ENCODE data around the gene UBE2Z.

Gene UBE2Z

DNA sequence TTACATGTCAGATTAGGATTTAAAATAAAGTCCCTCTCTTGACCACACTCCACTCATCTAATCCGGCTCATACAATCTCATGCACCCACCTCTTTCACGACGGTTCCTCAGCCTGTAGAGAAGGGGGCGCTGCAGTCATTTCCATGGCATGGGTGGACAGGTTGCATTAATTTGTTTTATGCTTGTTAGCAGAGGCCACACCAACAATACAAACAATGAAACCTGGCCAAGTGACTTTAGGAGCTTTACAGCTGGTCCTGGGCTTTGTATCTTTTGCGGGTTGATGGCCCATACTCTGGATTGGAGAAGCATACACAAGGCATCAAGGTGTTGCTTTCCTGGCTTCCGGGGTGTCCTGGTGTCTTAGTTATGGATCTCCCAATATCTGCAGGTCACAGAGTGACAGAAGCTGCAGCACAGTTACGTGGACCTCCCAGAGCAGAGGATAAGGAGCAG lies 46.1 kb downstream of the UBE2Z start:
- DNase-seq (ENCODE audit: low read depth in 3 of 3, low spot score in 1 of 3) = no peak

DNA sequence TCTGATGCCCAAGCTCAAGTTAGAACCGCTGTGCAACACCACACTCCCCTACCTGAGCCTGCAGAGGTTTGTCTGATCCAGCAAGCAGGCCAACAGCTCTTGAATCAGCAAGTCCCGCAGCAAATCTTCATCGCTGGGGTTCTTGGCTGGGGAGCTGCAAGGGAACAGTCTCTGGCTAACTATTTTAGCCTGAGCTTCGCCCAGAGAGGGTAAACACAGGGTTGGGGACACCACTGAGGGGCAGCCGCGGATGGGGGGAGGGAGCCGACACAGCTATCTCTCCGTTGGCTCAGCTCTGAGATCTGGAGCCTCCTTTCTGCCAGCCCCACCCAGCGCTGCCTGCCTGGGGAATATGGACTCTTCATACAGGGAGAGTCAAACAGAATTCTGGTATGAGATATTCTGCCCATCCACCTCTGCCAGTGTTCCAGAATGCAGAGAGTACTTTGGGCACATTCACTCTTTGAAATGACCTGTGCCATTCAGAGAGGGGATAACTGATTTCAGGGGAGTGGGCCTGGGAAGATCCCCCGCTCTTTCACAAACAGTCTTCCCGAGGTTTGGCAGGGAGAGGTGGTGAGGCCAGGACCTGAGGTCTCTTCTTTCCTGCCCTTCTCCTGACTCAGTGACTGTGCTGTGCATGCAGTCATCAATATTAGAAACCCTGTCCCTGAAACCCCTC lies 52.8 kb downstream of the UBE2Z start:
- no peak for DNase-seq (ENCODE audit: low read depth in 3 of 3, low spot score in 1 of 3)

DNA sequence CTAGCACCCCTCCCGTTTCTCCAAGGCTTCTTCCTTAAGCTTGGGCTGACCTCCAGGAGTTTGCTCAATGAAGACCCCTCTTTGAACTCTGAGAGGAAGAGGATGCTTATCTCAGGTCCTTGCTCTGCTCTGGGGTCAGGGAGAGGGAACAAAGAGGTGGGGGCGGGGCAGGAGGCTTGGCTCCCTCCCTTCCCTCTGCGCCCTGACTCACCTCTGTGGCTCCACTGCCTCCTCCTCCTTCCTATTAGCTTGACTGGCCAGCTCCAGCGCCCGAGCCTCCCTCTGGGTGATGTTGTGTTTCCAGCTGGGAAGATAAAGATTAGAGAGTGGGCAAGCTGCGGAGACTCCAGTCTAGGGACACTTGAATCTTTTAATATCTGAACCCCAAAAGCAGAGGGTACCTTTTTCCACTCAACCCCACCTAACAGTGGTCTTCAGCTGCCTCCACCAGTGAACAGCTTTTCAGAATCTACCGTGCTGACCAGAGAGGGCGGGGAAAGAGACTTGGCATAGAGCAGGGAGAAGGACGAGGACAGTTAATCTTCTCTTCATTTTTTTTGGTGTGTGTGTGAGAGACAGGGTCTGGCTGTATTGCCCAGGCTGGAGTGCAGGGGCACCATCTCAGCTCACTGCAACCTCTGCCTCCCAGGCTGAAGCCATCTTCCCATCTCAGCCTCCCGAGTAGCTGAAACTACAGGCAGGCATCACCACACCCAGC lies 53.5 kb downstream of the UBE2Z start:
- no peak for DNase-seq (ENCODE audit: low read depth in 3 of 3, low spot score in 1 of 3)

DNA sequence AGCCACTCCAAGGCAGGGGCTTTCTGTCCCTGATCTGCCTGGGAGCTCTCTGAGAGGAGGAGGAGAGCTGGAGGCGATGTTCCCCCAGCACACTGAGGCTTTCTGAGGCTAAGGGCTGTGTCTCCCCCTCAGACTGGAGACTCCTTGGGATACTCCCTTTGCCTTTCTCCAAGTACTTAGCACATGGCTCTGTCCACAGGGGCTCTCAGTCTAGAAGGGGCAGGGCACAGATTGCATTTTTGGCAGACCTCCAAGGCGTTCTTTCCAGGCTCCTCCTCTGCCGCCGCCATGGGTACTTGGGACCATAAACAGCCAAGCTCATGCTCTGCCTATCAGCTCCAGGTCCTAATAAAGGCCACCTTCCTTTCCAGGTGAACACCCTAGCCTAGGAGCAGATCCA lies 62.0 kb downstream of the UBE2Z start:
- DNase-seq (ENCODE audit: low read depth in 3 of 3, low spot score in 1 of 3) = no peak

DNA sequence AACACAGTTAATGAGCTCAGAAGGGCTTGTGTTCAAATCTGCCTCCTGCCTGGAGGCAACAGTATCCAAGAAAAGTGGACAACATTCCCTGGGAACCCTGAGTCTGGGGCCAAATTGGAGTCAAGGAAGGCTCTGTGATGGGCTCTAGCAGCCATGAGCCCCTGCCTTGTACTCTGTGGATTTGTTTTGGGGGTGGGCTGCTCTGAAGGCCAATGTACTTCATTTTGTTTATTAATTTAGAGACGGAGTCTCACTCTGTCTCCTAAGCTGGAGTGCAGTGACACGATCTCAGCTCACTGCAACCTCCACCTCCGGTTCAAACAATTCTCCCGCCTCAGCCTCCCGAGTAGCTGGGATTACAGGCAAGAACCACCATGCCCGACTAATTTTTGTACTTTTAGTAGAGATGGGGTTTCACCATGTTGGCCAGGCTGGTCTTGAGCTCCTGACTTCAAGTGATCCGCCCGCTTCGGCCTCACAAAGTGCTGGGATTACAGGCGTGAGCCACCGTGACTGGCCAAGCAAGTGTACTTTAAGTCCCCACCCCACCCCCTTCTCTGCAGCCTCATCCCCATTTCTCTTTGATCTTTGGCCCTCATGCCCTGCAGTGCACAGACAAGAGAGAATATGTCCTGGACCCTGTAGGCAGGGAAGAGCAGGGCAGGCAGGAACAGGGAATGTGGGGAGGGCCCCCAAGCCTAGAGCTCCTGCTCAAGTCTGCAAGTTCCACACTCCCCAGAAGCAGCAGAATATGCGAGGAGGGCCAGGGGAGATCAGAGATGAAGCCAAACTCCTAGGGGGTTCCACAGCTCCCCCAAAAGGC lies 62.9 kb downstream of the UBE2Z start:
- DNase-seq (ENCODE audit: low read depth in 3 of 3, low spot score in 1 of 3) = no peak

DNA sequence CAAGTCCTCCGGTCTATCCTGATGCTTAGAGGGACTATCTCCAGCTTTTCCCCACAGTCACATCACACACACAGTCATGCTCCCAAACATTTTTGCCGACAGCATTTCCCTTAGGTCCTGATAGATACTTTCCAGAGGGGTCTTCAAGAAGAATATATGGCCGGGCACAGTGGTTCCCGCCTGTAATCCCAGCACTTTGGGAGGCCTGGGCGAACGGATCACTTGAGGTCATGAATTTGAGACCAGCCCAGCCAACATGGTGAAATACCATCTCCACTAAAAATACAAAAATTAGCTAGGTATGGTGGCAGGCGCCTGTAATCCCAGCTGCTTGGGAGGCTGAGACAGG lies 64.5 kb downstream of the UBE2Z start:
- DNase-seq (ENCODE audit: low read depth in 3 of 3, low spot score in 1 of 3) = no peak

DNA sequence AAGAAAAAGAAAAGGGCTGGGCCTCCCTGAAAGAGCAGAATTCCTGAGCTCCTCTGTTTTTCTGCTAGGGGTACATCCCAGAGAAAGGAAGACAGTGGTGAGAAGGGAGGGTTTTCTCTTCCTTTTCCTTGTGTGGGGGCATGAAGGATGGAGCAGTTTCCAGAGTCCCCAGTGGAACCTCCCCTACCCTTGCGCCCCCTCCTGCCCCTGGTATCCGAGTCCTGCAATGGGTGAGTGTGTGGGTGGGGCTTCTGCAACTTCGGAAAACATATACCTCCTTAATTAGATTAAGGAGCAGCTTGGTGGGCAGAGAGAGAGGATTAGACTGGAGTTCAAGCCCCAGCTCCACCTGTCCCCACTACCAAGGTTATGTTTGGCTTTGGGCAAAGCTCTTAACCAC lies 65.6 kb downstream of the UBE2Z start:
- no peak for DNase-seq (ENCODE audit: low read depth in 3 of 3, low spot score in 1 of 3)
